Breast epithelium (tissue), 4 donors: ENCODE measurements around the gene NOX3. TPM values are rescaled to one million over a fixed set of nuclear protein-coding genes. Genes with fewer than 3 reads are reported as not detected.

Source experiments
- DNase-seq, 2 donors: peaks; one replicate each; pipeline ENCODE4 v3.0.0-alpha.2; 2019; ENCODE audit warnings: low spot score in 2 of 2
- H3K27ac ChIP-seq, 2 donors: fragments of 200-600 bp; sonication (generic) in 1 of 2; one replicate each; pipeline ENCODE4 v1.5.1; 2016 to 2019; ENCODE audit warnings: mild to moderate bottlenecking in 1 of 2
- H3K27me3 ChIP-seq, 2 donors: fragments of 200-600 bp; sonication (generic) in 1 of 2; one replicate each; pipeline versions ENCODE4 v1.5.1 to v1.6.0; 2017 to 2019; ENCODE audit warnings: control low read depth in 1 of 2, mild to moderate bottlenecking in 1 of 2
- H3K36me3 ChIP-seq: fragments of 200-600 bp; one replicate; pipeline ENCODE4 v1.5.1; 2019
- H3K4me1 ChIP-seq, 2 donors: fragments of 200-600 bp; sonication (generic); one replicate each; pipeline ENCODE4 v1.5.1; 2016 to 2019; ENCODE audit warnings: control low read depth in 1 of 2
- H3K4me3 ChIP-seq, 3 donors: fragments of 200-600 bp; sonication (generic); 1 replicate in 2 of 3; 2 replicates in 1 of 3; pipeline ENCODE4 v1.5.1; 2016 to 2019; ENCODE audit warnings: mild to moderate bottlenecking in 3 of 3, moderate library complexity in 2 of 3
- H3K9me3 ChIP-seq, 2 donors: fragments of 200-600 bp; sonication (generic) in 1 of 2; one replicate each; pipeline ENCODE4 v1.5.1; 2016 to 2019; ENCODE audit warnings: control low read depth in 1 of 2
- POLR2A ChIP-seq: fragments of 450-650 bp; IDR thresholded peaks from one replicate; pipeline ENCODE4 v1.6.1; 2016; ENCODE audit warnings: antibody characterized with exemption, mild to moderate bottlenecking, moderate library complexity
- POLR2AphosphoS5 ChIP-seq, 3 donors: sonication (generic); formaldehyde crosslinking; IDR thresholded peaks; one replicate each; pipeline ENCODE4 v1.6.1; 2017; ENCODE audit warnings: antibody characterized with exemption in 3 of 3
- intact Hi-C: fragments of 100-400 bp; cut with DNase I; formaldehyde crosslinking; loops from one replicate; pipeline ENCODE4 v1.15.1; 2023; ENCODE audit warnings: low total_unique reads
- total RNA-seq, 3 donors: library from RNA; depleted of rRNA; stranded (reverse); fragments of >200 nt; gene quantifications; one replicate each; pipeline ENCODE4 v1.1.0, GENCODE V29; 2016
- TF ChIP-seq, protein P1 (sequence below), 3 donors: fragments of 450-650 bp; IDR thresholded peaks; one replicate each; pipeline ENCODE4 v1.5.1; 2016 to 2017; ENCODE audit warnings: antibody characterized with exemption in 3 of 3, mild to moderate bottlenecking in 3 of 3, moderate library complexity in 3 of 3

NOX3 gene
- total RNA-seq, 3 donors from 2014 or later, result not detected

DNA sequence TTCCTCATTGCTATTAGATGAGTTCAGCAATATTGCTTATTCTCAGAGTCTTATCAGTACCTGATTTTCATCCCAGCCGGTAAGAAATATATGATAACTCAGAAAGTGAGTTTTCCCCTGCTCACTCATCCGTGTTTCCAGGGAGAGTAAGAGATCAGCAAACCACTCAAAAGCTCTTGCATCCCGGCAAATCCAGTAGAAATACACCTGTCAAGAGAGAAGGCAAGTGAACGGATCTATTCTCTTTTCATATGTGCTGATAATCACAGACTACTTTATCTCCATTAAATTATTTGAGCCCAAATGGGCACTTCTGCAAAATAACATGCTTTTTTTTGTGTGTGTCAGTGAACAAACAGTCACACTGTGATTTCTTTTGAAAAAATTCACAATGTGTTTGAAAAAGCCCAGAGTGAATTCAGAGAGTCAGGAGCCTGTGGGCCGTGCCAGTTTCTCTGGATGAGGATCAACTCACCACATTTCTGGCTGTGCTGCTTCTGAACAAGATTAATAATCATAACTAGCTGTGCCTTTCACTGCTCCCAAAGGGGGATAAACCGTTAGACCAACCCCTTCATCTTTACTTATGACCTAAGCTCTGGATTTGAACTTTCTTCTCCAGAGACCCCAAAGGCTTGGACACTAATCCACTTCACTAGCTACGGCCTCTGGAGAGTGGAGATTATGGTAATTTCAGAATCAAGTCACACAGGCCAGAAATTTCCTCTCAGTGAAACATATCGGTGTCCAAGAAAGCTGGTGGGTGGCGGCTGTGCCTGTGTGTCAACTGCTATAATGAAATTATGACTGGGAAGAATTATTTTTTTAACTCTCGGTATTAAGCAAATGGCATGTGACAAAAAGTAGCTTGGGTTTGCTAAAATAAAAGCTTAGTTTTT is 44.2 kb downstream of the NOX3 start:
- H3K9me3 ChIP-seq, result no peaks in the 10 kb centered on the region
- H3K27me3 ChIP-seq, result no peaks in the 10 kb centered on the region
- H3K36me3 ChIP-seq, result no peaks in the 10 kb centered on the region
- TF ChIP-seq POLR2AphosphoS5 (IDR thresholded peaks at IDR 0.05) (no peak), POLR2A (no peak)
- TF ChIP-seq, protein P1, sequence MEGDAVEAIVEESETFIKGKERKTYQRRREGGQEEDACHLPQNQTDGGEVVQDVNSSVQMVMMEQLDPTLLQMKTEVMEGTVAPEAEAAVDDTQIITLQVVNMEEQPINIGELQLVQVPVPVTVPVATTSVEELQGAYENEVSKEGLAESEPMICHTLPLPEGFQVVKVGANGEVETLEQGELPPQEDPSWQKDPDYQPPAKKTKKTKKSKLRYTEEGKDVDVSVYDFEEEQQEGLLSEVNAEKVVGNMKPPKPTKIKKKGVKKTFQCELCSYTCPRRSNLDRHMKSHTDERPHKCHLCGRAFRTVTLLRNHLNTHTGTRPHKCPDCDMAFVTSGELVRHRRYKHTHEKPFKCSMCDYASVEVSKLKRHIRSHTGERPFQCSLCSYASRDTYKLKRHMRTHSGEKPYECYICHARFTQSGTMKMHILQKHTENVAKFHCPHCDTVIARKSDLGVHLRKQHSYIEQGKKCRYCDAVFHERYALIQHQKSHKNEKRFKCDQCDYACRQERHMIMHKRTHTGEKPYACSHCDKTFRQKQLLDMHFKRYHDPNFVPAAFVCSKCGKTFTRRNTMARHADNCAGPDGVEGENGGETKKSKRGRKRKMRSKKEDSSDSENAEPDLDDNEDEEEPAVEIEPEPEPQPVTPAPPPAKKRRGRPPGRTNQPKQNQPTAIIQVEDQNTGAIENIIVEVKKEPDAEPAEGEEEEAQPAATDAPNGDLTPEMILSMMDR (IDR thresholded peaks at IDR 0.05), result no peak
- H3K4me1 ChIP-seq, result no peaks in the 10 kb centered on the region
- no peak overlapping the region for H3K4me3 ChIP-seq
- no peak overlapping the region for H3K27ac ChIP-seq
- no peak for DNase-seq
- intact Hi-C loops, result no loop called here

DNA sequence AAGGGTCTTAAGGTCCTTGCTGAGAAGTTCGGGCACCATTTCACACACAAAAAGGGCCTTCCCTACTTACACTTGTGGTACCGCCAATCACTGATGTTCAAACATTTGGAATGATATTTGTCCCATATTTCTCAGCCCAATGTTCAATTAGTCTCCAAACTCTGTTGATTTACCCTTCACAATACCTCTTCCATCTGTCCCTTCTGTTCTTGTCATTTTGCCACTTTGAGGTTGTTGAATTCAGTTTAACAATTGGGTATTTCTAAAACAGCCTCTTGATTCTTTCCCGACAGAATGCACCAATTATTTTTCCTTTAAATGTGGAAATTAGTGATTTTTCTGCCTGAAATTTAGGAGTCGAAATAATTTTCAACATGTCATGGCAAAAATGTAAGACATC is 46.2 kb downstream of the NOX3 start:
- Histone ChIP-seq H3K9me3 (no peaks in the 10 kb centered on the region), H3K4me1 (no peaks in the 10 kb centered on the region), H3K36me3 (no peaks in the 10 kb centered on the region), H3K27ac (no peak overlapping the region), H3K4me3 (no peak overlapping the region), H3K27me3 (no peaks in the 10 kb centered on the region)
- DNase-seq, result no peak
- TF ChIP-seq, protein P1 (IDR thresholded peaks at IDR 0.05), result no peak
- no peak for TF ChIP-seq POLR2AphosphoS5 (IDR thresholded peaks at IDR 0.05)
- TF ChIP-seq POLR2A, result no peak
- intact Hi-C loops, result no loop called here

DNA sequence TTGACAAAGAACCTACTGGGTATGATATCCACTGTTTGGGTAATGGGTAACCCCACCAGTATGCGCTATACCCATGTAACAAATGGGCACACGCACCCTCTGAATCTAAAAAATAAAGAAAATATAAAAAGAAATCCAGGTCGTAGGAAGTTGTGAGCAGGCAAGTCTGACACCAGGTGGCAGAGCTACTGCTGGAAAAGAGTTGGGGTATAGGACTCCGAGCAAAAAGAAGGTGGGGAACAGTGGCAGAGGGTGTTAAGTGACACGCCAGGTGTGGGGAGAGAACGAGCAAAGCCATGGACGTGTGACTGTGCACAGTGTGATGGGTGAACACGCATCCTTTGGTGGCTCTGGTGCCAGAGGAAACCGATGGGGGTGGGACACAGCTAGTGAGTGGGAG is 46.7 kb downstream of the NOX3 start:
- no peak overlapping the region for H3K27ac ChIP-seq

DNA sequence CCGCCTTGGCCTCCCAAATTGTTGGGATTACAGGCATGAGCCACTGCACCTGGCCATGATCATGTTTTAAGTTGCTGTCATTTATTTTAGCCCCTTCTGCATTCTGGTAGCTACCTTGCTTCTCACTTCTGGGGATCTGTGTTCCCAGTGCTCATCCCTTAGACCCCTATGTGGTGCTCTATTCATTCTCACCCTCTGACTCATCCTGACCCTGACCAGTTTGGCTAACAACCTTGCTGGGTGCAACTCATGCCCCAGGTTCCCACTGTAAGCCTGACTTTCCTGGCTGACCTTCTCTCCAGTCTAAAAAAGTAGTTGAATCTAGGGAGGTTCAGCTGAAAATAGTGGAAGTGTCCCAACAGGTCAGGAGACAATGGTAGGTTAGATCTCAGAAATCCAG is 47.4 kb downstream of the NOX3 start:
- no peaks in the 10 kb centered on the region for H3K9me3 ChIP-seq
- no peak for DNase-seq
- no peak overlapping the region for H3K4me3 ChIP-seq
- TF ChIP-seq, protein P1 (IDR thresholded peaks at IDR 0.05), result no peak
- TF ChIP-seq POLR2A (no peak), POLR2AphosphoS5 (IDR thresholded peaks at IDR 0.05) (no peak)
- H3K36me3 ChIP-seq, result no peaks in the 10 kb centered on the region
- H3K27me3 ChIP-seq, result no peaks in the 10 kb centered on the region
- no peaks in the 10 kb centered on the region for H3K4me1 ChIP-seq
- intact Hi-C loops, result no loop called here
- no peak overlapping the region for H3K27ac ChIP-seq

More for the DNA sequence above, 46.7 kb downstream of the NOX3 start:
- Histone ChIP-seq H3K27me3 (no peaks in the 10 kb centered on the region), H3K4me1 (no peaks in the 10 kb centered on the region), H3K36me3 (no peaks in the 10 kb centered on the region), H3K4me3 (no peak overlapping the region), H3K9me3 (no peaks in the 10 kb centered on the region)
- no peak for DNase-seq
- no peak for TF ChIP-seq POLR2A
- TF ChIP-seq, protein P1 (IDR thresholded peaks at IDR 0.05), result no peak
- no peak for TF ChIP-seq POLR2AphosphoS5 (IDR thresholded peaks at IDR 0.05)
- intact Hi-C loops, result no loop called here

DNA sequence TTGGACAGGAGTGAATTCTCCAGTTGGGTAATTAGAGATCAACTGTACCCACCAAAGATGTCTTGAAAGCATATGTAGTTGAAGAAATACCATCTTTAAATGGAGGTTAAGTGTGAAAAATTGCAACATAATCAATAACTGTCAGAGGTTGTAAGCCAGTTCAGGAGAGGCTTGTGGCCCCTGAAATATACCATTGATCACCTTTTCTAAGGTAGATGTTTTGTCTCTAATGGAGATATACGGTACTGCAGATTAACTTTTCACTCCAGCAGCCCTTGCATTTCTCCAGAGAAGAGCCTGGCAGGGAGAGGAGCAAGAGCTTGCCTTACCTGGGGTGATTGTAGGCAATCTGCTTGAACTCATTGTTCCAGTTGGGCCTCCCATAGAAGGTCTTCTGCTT is 48.8 kb downstream of the NOX3 start:
- Histone ChIP-seq H3K27ac (no peak overlapping the region), H3K4me1 (no peaks in the 10 kb centered on the region), H3K36me3 (no peaks in the 10 kb centered on the region), H3K4me3 (no peak overlapping the region), H3K27me3 (no peaks in the 10 kb centered on the region), H3K9me3 (no peaks in the 10 kb centered on the region)
- TF ChIP-seq POLR2A (no peak), POLR2AphosphoS5 (IDR thresholded peaks at IDR 0.05) (no peak)
- TF ChIP-seq, protein P1 (IDR thresholded peaks at IDR 0.05), result no peak
- intact Hi-C loops, result no loop called here
- DNase-seq, result no peak
